ENCODE measurements around the gene ZAP70.

The ZAP70 gene

GRCh38 chr2:97747716-97748115 lies 34.3 kb downstream of the ZAP70 start:
- no peak for DNase-seq (ENCODE audit: low read depth in 3 of 3, low spot score in 1 of 3)

DNA sequence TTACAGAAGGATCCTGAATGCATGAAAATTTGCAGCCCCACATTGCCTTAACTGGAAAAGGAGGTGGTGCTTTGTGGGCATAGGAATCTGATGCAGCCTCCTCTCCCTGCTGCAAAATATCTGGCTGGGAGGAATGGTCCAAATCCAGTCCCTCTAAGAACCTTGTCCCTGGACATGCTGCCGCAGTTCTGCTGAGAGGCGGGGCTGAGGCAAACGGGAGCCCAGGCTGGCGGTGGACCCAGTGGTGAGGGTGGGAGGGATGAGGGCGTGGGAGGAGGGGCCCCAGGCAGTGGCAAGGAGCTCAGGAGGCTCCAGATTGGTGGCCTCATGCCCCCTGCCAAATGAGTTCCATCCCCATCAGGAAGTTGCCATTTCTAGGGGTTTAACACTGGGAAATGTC lies 36.2 kb downstream of the ZAP70 start:
- DNase-seq (ENCODE audit: low read depth in 3 of 3, low spot score in 1 of 3): no peak

- DNase-seq (ENCODE audit: low read depth in 3 of 3, low spot score in 1 of 3): no peak
These were observed 36.6 kb downstream of the ZAP70 start for GRCh38 chr2:97750017-97750416.

DNA sequence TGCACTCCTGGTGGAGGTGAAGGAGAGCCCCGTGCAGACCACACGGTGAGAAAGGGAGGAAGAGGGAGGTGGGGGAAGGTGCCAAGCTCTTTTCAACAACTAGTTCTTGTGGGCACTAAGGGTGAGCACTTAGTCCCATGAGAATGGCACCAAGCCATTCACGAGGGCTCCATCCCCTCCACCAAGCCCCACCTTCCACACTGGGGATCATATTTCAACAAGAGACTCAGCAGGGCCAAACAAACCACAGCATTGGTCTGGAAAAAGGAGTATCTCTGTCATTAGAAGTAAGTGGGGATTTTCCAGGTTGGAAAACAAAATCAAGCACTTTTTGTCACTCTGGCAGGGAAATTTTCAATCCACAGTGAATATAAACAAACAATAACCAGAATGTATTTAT lies 38.4 kb downstream of the ZAP70 start:
- no peak for DNase-seq (ENCODE audit: low read depth in 3 of 3, low spot score in 1 of 3)

DNA sequence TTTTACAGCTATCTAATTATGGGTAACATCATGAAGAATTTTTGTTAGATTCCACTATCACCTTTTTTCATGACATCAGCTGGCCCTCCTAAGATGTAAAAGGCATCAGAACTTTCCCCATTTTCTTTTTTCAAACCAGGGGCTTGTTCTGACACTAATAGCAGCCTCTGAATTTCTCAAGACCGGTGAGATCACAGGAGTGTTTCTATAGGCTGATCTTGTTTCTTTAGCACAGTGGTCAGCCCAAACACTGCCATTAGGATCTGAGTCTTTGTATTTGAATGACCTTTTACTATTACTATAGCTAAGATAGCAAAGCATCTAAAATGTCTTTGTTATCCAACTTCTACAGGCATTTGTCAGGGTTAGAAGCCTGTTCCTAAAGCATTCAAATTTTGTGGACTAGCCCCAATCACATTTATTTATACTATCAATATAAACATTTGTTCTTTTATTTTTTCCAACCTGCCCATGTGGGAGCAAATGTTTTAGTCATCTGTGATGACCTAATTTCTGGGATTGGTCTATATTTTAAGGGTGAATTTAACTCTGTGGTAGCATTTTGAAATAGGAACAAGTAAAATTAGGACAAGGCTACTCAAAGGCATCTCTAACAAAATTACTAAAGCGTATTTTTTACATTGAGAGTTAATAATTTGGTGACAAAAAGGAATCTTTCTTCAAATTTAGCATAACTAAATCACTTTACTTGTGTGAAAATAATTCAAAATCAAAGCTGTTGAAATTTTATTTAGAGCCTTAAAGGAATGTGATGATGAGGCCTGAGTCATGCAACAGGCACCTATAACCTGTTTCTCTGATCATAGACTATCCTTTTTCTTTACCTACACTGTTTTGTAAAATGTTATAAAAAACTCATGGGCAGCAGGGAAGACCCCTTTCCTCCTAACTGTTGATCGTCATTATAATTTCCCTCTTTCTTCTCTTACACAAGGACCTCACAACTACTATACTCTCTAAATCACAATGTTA lies 39.3 kb downstream of the ZAP70 start:
- no peak for DNase-seq (ENCODE audit: low read depth in 3 of 3, low spot score in 1 of 3)

DNA sequence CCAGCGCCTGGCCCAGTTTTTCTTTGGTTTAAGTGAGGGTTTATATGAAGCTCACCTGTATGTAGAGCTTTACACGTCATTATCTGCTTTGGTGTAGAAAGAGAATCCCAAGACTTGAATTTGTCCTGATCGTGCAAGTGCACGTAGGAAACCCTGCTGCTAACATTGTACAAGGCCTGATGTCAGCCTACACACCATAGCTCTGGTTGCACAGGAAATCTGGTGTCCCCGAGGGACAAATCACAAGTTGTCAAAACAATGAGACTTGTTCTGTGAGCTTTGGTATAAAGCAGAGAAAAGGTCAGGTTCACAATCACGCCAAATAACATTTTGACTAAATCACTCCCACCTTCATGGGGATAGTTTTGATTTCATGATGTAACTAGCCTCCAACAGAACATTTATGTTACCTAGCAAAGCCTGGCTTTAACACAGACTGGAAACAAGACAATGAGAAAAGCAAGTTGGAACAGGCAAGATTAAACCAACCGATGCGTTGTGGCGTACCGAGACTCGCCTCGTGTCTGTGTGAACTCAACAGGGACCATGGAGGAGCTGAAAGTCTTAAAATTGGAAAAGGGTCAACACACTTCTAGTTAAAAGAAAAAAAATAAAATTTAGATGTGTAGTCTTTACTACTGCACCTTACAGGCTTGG lies 41.4 kb downstream of the ZAP70 start:
- no peak for DNase-seq (ENCODE audit: low read depth in 3 of 3, low spot score in 1 of 3)

- no peak for DNase-seq (ENCODE audit: low read depth in 3 of 3, low spot score in 1 of 3)
These were observed 42.1 kb downstream of the ZAP70 start for GRCh38 chr2:97755491-97755890.

- no peak for DNase-seq (ENCODE audit: low read depth in 3 of 3, low spot score in 1 of 3)
These were observed 43.7 kb downstream of the ZAP70 start for GRCh38 chr2:97757062-97757461.

DNA sequence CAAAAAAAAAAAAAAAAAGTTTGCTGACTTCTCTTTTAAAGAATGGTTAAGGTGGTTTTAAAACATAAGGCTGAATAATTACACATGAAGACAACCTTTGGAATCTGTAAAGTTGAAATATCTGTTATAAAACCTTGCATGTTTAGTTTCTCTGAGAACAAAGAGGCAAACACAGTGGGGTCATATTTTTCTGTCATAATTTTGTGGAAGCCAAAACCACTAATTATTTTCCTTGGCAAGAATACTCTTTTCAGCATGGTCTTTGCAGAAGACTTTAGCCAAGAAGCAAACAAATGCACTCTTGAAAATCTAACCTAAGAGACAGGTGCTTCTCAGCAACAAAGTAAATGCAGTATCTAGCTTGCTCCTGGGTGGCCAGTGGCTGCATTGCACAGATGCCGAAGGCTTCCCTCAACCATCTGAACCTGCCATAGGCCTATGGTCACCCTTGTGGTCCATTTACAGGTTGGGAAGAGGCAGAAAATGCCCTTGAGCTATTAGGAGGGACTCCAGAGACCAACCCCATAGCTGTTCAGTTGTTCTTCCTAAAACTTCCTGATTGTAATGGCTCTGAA lies 44.8 kb downstream of the ZAP70 start:
- DNase-seq (ENCODE audit: low read depth in 3 of 3, low spot score in 1 of 3): no peak

DNA sequence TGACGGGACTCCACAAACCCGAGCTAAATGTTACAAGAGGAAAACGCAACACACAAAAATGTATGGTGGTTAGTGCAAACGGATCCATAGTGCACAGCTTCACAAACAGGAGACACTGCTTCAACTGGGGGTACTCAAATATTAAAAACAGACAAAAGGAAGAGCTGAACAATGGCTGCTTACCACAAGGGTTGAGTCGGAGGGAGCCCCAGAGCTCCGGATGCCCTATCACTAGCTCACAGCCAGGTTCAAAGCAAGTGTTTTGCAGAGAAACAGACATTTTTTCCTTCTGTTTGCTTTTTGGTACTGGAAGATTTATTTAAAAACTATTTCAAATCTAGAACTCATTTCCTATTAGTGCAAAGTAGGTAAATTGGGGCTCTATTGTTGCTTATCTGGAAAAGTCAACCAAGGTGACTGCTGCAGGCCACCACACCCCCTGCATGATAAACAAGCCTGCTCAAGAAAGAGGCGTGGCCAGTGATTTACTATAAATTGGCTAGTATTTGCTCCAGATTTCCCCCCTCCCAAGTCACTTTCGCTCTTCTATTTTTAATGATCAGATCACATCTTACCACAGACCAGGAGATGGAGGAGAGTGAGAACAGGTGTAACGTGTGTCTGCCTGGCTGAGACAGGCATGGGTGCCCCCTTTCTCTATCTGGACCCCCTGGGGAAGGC lies 46.5 kb downstream of the ZAP70 start:
- no peak for DNase-seq (ENCODE audit: low read depth in 3 of 3, low spot score in 1 of 3)

DNA sequence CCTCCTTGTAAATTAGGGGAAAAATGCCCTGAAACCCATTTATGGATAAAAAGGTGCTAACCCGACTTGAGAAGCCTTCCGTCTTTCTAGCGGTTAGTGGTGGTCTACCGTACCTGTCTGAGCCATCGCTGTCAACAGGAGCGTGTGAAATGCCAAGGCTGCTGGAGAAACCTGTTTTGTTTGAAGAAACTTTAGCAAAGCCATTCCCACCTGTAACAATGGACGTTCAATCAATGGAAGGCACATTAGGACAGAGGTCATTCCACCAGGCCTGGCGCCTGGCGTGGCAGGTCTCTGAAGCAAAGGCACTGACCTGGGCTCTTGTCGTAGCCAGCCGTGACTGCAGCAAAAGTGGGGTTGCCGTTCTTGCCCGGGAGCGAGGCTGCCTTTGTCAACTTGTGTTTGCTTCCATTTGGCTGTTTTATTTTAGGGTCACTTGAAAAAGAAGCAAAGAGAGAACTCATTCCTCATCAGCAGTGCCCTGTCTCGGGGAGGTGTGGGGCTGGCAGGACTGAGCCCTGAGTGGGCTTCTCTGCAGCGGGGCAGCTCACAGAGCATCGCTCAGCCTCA lies 47.2 kb downstream of the ZAP70 start:
- DNase-seq (ENCODE audit: low read depth in 3 of 3, low spot score in 1 of 3): no peak

DNA sequence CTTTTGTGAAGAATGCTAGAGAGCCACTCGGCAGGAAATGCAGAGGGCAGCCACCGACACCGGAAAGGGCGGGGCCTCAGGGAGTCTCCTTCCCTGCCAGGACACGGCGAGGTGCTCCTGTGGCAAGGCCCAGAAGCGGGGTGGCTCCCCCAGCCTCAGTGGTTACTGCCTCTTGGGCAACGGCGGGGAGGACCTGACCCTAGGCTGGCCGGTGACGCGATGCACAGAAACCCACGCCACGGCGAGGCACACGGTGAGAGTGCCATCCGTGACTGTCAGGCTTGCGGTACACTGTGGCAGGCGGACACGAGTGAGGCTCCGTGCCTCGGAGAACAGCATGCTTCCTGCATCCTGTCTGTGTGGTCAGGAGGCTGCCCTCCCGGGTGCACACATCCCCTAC lies 47.8 kb downstream of the ZAP70 start:
- DNase-seq (ENCODE audit: low read depth in 3 of 3, low spot score in 1 of 3): no peak

GRCh38 chr2:97763176-97763845 lies 49.9 kb downstream of the ZAP70 start:
- DNase-seq (ENCODE audit: low read depth in 3 of 3, low spot score in 1 of 3): no peak

- no peak for DNase-seq (ENCODE audit: low read depth in 3 of 3, low spot score in 1 of 3)
These were observed 51.3 kb downstream of the ZAP70 start for GRCh38 chr2:97764559-97765263.

DNA sequence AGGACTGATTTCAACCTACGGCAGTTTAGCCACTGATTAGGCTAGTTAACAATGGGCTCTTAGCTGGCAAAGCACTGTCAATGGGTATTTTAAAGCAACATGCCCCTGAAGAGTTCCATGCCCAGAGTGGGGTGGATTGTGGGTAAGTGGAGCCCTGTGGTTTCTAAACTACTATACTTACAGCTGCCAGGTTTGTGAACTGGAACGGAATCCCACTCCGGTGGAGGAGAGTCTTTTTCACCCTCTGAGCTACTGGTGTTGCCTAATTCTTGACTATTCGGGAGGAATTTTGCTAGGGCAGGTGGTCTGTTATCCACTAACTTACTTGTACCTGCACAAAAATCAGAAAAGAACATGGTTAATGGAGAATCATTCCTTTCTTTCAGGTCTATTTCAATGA lies 52.6 kb downstream of the ZAP70 start:
- DNase-seq (ENCODE audit: low read depth in 3 of 3, low spot score in 1 of 3): no peak

GRCh38 chr2:97766567-97766966 lies 53.2 kb downstream of the ZAP70 start:
- DNase-seq (ENCODE audit: low read depth in 3 of 3, low spot score in 1 of 3): no peak

DNA sequence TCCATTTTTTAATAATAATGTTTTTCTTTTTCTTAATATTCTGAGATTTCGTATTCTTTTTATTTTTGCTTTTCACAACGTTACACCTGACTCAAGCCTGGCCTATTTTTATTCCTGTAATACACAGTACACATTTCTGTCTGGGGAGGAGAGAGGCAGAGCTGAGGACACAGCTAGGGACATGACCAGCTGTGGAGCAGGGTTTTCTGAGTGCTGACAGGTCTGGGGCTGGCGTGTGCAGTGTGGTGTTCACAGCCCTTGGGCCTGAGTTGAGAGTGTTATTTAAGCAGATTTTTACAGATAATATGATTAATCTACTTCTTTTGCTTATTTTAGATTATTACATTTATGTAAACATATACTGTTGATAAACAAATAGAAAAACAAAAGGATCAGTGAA lies 55.9 kb downstream of the ZAP70 start:
- DNase-seq (ENCODE audit: low read depth in 3 of 3, low spot score in 1 of 3): no peak

GRCh38 chr2:97769711-97770110 lies 56.3 kb downstream of the ZAP70 start:
- DNase-seq (ENCODE audit: low read depth in 3 of 3, low spot score in 1 of 3): no peak

- DNase-seq (ENCODE audit: low read depth in 3 of 3, low spot score in 1 of 3): no peak
These were observed 57.1 kb downstream of the ZAP70 start for GRCh38 chr2:97770445-97770844.

- no peak for DNase-seq (ENCODE audit: low read depth in 3 of 3, low spot score in 1 of 3)
These were observed 61.0 kb downstream of the ZAP70 start for GRCh38 chr2:97774425-97774824.

All from stimulated activated CD4-positive, alpha-beta T cell treated with anti-CD3 and anti-CD28 coated beads, TNF-alpha, amount 100 ng/mL, for 1 hour (primary cell).